Body of pancreas (tissue), 4 donors: ENCODE results near the gene CHST13. TPM values are rescaled to one million over a fixed set of nuclear protein-coding genes. Genes with fewer than 3 reads are reported as not detected.

Experiments
- ATAC-seq: fragments of 150-250 bp; one replicate; pipeline ENCODE4 v1.9.1; 2016
- DNase-seq, 4 donors: peaks; one replicate each; pipeline ENCODE4 v3.0.0-alpha.2; 2019
- H3K27ac ChIP-seq, 4 donors: fragments of 200-600 bp; sonication (generic); 1 replicate in 3 of 4; 2 replicates in 1 of 4; pipeline versions ENCODE4 v1.5.1 to v1.6.1; 2016 to 2019; ENCODE audit warnings: mild to moderate bottlenecking in 1 of 4, mixed read lengths in 1 of 4, moderate library complexity in 1 of 4
- H3K27me3 ChIP-seq, 2 donors: fragments of 200-600 bp; sonication (generic); one replicate each; pipeline ENCODE4 v1.6.0; 2016; ENCODE audit warnings: mild to moderate bottlenecking in 1 of 2
- H3K36me3 ChIP-seq, 2 donors: fragments of 200-600 bp; sonication (generic); replicated peaks in 1 of 2; 2 replicates each; pipeline ENCODE4 v1.5.1; 2016; ENCODE audit warnings: low read depth in 2 of 2; ENCODE audit not compliant: insufficient read depth in 1 of 2
- H3K4me1 ChIP-seq: fragments of 200-600 bp; sonication (generic); one replicate; pipeline ENCODE4 v1.6.0; 2016
- H3K4me3 ChIP-seq, 2 donors: fragments of 200-600 bp; sonication (generic); 1 replicate in 1 of 2; 2 replicates in 1 of 2; pipeline ENCODE4 v1.5.1; 2016 to 2019
- H3K9me3 ChIP-seq, 3 donors: fragments of 200-600 bp; sonication (generic); 1 replicate in 2 of 3; 2 replicates in 1 of 3; pipeline ENCODE4 v1.5.1; 2016
- CTCF ChIP-seq, 7 experiments: fragments of 450-650 bp in 4 of 7; fragments of 200-600 bp in 3 of 7; sonication (generic) in 3 of 7; IDR thresholded peaks; one replicate each; pipeline ENCODE4 v1.5.1; 2016 to 2019; ENCODE audit warnings: antibody characterized with exemption in 7 of 7
- POLR2A ChIP-seq, 3 donors: fragments of 450-650 bp; IDR thresholded peaks; one replicate each; pipeline ENCODE4 v1.6.1; 2016; ENCODE audit warnings: antibody characterized with exemption in 3 of 3, mild to moderate bottlenecking in 2 of 3
- WGBS, 2 donors: methylation state at CpG; one replicate each; pipeline ENCODE4 v1.1.5; 2017; 5-methylcytosine and 5-hydroxymethylcytosine counted together
- intact Hi-C: fragments of 100-400 bp; cut with DNase I; formaldehyde crosslinking; loops from one replicate; pipeline ENCODE4 v1.15.1; 2023
- total RNA-seq, 2 donors: library from RNA; depleted of rRNA; stranded (reverse); fragments of >200 nt; gene quantifications; one replicate each; pipeline ENCODE4 v1.1.0, GENCODE V29; 2016

The CHST13 gene
- total RNA-seq = 1 to 10 TPM in 1 of 2 donors, not detected in 1; 2.3 TPM

GRCh38 chr3:126523745-126524428 is at the start of gene CHST13:
CHST13 (plus strand) TSS chr3:126524155; CDS start chr3:126524333, 178 bp downstream.
- Histone ChIP-seq H3K4me1 (peaks cover 21% of the 10 kb centered on the region), H3K4me3 (peak within 1 kb of the TSS in 1 of 2 donors; percentile 10), H3K27me3 (no peaks in the 10 kb centered on the region), H3K9me3 (no peaks in the 10 kb centered on the region), H3K36me3 (no peaks in the 10 kb centered on the region), H3K27ac (no peak within 1 kb of the TSS)
- ATAC-seq (peak; percentile 47), DNase-seq (peak; percentile 43 to 64 (median 51))
- peak in 1 of 7 experiments; percentile 16 for TF ChIP-seq CTCF (IDR thresholded peaks at IDR 0.05)
- no peak for TF ChIP-seq POLR2A (IDR thresholded peaks at IDR 0.05)
- 8 to 17% methylated on average over 13 to 37 of the region's 56 CpGs for WGBS, 2 donors
- intact Hi-C loops = loop anchor here (10.0 kb wide), 1 partner anchor 931 kb away; no protein-coding TSS in a partner anchor

GRCh38 chr3:126474498-126475412 is 49.2 kb upstream of the CHST13 start:
- peaks cover 35% of the 10 kb centered on the region for H3K4me1 ChIP-seq

GRCh38 chr3:126475413-126476114 is 48.4 kb upstream of the CHST13 start, which contains the start of gene ZXDC:
ZXDC (minus strand) TSS chr3:126475891; CDS start chr3:126475865, 26 bp downstream.
- 0% methylated on average over 65 of the region's 112 CpGs; no CpG with 5 or more reads in 1 of the 2 donors for WGBS, 2 donors
- H3K27ac ChIP-seq = peak within 1 kb of the TSS; percentile 89 to 95 (median 92)
- TF ChIP-seq CTCF (IDR thresholded peaks at IDR 0.05) (peak in 5 of 7 experiments; percentile 24 to 74 (median 28)), POLR2A (IDR thresholded peaks at IDR 0.05) (peak; percentile 32 to 77 (median 43))
- H3K9me3 ChIP-seq = no peaks in the 10 kb centered on the region
- peak; percentile 91 for ATAC-seq
- H3K4me1 ChIP-seq = peaks cover 35% of the 10 kb centered on the region
- no peaks in the 10 kb centered on the region for H3K27me3 ChIP-seq
- H3K36me3 ChIP-seq = peaks cover under 1 to 1% of the 10 kb centered on the region in 2 donors
- H3K4me3 ChIP-seq = peak within 1 kb of the TSS; percentile 10 to 56
- DNase-seq = peak; percentile 96 to 97 (median 96)
- intact Hi-C loops = no loop called here

More at GRCh38 chr3:126474498-126475412, 49.2 kb upstream of the CHST13 start:
- H3K27me3 ChIP-seq = no peaks in the 10 kb centered on the region
- TF ChIP-seq CTCF (IDR thresholded peaks at IDR 0.05) (peak in 2 of 7 experiments; percentile 11 to 40), POLR2A (IDR thresholded peaks at IDR 0.05) (peak in 2 of 3 donors; percentile 41 to 51)
- H3K9me3 ChIP-seq = no peaks in the 10 kb centered on the region
- WGBS, 2 donors = 3 to 8% methylated on average over 15 to 72 of the region's 72 CpGs
- peak overlapping the region; percentile 10 to 56 for H3K4me3 ChIP-seq
- peak overlapping the region; percentile 89 to 94 (median 92) for H3K27ac ChIP-seq
- DNase-seq = peak; percentile 61 to 68 (median 66)
- intact Hi-C loops = no loop called here
- peak; percentile 16 for ATAC-seq
- peaks cover 8 to 9% of the 10 kb centered on the region in 2 donors for H3K36me3 ChIP-seq
